ENCODE data around the gene GALNT17.
"Not testable (repeated sequence)": the region's sequence is repeated elsewhere in the genome, so short reads cannot be mapped to it uniquely, and the experiment has no call there.

The GALNT17 gene

GRCh38 chr7:71643031-71643430 lies 511.1 kb downstream of the GALNT17 start:
- not testable (repeated sequence) for DNase-seq

GRCh38 chr7:71645836-71646235 lies 513.9 kb downstream of the GALNT17 start:
- no peak for DNase-seq

- DNase-seq = no peak
Measured at GRCh38 chr7:71649812-71650211, 517.9 kb downstream of the GALNT17 start.

- DNase-seq = no peak
Measured at GRCh38 chr7:71650653-71651337, 518.9 kb downstream of the GALNT17 start.

- no peak for DNase-seq
Measured at GRCh38 chr7:71652510-71652909, 520.6 kb downstream of the GALNT17 start.

- DNase-seq = no peak
Measured at GRCh38 chr7:71657386-71657785, 525.4 kb downstream of the GALNT17 start.

- no peak for DNase-seq
Measured at GRCh38 chr7:71659622-71660021, 527.7 kb downstream of the GALNT17 start.

GRCh38 chr7:71661671-71662224 lies 529.8 kb downstream of the GALNT17 start:
- DNase-seq = no peak

- DNase-seq = no peak
Measured at GRCh38 chr7:71665716-71666115, 533.8 kb downstream of the GALNT17 start.

- DNase-seq = no peak
Measured at GRCh38 chr7:71668572-71668971, 536.6 kb downstream of the GALNT17 start.

- DNase-seq = no peak
Measured at GRCh38 chr7:71679480-71679879, 547.5 kb downstream of the GALNT17 start.

GRCh38 chr7:71682181-71682580 lies 550.2 kb downstream of the GALNT17 start:
- no peak for DNase-seq

GRCh38 chr7:71682841-71683781 lies 551.2 kb downstream of the GALNT17 start:
- DNase-seq = no peak

- no peak for DNase-seq
Measured at GRCh38 chr7:71687286-71687685, 555.3 kb downstream of the GALNT17 start.

- DNase-seq = no peak
Measured at GRCh38 chr7:71687831-71688599, 556.1 kb downstream of the GALNT17 start.

- DNase-seq = no peak
Measured at GRCh38 chr7:71691538-71691937, 559.6 kb downstream of the GALNT17 start.

GRCh38 chr7:71694665-71695064 lies 562.7 kb downstream of the GALNT17 start:
- DNase-seq = peak; percentile 28

GRCh38 chr7:71695186-71695585 lies 563.2 kb downstream of the GALNT17 start:
- DNase-seq = no peak

GRCh38 chr7:71696511-71696910 lies 564.6 kb downstream of the GALNT17 start:
- DNase-seq = no peak

GRCh38 chr7:71697400-71697799 lies 565.5 kb downstream of the GALNT17 start:
- no peak for DNase-seq

GRCh38 chr7:71705217-71705616 lies 573.3 kb downstream of the GALNT17 start:
- DNase-seq = no peak

- peak; percentile 49 for DNase-seq
Measured at GRCh38 chr7:71705901-71706596, 574.1 kb downstream of the GALNT17 start.
